ENCODE data around the gene NSD2. TPM values are rescaled to one million over a fixed set of nuclear protein-coding genes. Genes with fewer than 3 reads are reported as not detected.
"Not testable (repeated sequence)": the region's sequence is repeated elsewhere in the genome, so short reads cannot be mapped to it uniquely, and the experiment has no call there.

NSD2 gene
- total RNA-seq, 3 donors from 2014 or later, result 82.8 to 114 (median 83.3) TPM

DNA sequence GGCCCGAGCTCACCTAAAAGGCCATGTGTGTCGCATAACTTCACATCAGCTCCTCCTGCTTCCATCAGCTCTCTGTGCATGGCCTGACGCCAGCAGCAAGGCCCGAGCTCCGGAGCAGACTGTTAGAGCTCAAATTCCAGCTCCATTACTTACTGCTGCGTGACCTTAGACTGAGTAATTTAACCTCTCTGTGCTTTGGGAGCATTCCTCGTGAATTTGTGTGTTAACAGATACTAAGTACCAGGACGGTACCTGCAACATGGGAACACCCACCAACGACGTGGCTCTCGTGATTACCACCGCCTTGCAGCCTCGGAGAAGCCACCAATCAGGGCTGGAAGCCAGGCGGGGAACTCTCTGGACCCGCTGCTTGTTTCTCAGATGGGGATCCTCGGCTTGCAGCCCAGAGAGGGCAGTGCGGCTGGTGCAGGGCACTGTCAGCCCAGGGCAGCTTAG is 28.2 kb upstream of the NSD2 start:
- H3K9me3 ChIP-seq, result no peaks in the 10 kb centered on the region
- DNase-seq (no peak), ATAC-seq (no peak)
- no peak overlapping the region for H3K4me3 ChIP-seq
- H3K36me3 ChIP-seq (ENCODE audit: low read depth), result no peaks in the 10 kb centered on the region
- H3K4me1 ChIP-seq (ENCODE audit: low read depth), result peaks cover 9% of the 10 kb centered on the region
- intact Hi-C loops (cut with DNase I, micrococcal nuclease), result no loop called here
- TF ChIP-seq, protein P1, sequence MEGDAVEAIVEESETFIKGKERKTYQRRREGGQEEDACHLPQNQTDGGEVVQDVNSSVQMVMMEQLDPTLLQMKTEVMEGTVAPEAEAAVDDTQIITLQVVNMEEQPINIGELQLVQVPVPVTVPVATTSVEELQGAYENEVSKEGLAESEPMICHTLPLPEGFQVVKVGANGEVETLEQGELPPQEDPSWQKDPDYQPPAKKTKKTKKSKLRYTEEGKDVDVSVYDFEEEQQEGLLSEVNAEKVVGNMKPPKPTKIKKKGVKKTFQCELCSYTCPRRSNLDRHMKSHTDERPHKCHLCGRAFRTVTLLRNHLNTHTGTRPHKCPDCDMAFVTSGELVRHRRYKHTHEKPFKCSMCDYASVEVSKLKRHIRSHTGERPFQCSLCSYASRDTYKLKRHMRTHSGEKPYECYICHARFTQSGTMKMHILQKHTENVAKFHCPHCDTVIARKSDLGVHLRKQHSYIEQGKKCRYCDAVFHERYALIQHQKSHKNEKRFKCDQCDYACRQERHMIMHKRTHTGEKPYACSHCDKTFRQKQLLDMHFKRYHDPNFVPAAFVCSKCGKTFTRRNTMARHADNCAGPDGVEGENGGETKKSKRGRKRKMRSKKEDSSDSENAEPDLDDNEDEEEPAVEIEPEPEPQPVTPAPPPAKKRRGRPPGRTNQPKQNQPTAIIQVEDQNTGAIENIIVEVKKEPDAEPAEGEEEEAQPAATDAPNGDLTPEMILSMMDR (IDR thresholded peaks at IDR 0.05), result no peak

DNA sequence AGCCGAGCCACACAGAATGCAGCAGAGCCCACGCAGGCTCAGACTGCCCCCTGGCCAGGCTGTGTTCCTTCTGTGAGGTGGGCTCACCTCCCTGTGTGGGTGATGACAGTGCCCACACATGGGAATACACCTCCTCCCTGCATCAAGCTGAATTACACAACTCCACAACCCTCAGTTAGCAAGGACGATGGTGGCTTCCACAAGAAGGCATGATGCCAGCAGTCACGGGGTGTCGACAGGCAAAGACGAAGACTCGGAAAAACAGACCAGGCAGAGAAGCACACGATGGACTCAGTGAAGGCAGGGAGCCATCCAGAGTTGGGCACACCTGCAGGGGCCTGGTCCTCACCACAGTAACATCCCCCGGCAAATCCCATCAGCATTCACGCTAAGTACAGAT is 27.3 kb upstream of the NSD2 start:
- TF ChIP-seq, protein P1 (IDR thresholded peaks at IDR 0.05), result no peak
- no peaks in the 10 kb centered on the region for H3K36me3 ChIP-seq (ENCODE audit: low read depth)
- H3K9me3 ChIP-seq, result no peaks in the 10 kb centered on the region
- no peak overlapping the region for H3K4me3 ChIP-seq
- ATAC-seq (no peak), DNase-seq (no peak)
- intact Hi-C loops (cut with DNase I, micrococcal nuclease), result no loop called here
- H3K4me1 ChIP-seq (ENCODE audit: low read depth), result peaks cover 9% of the 10 kb centered on the region

GRCh38 chr4:1844618-1845017 is 26.6 kb upstream of the NSD2 start:
- H3K4me1 ChIP-seq (ENCODE audit: low read depth); H3K9me3 ChIP-seq; ATAC-seq; H3K4me3 ChIP-seq; DNase-seq; H3K36me3 ChIP-seq (ENCODE audit: low read depth); intact Hi-C loops (cut with DNase I, micrococcal nuclease): not testable (repeated sequence)

GRCh38 chr4:1846580-1846979 is 24.6 kb upstream of the NSD2 start:
- DNase-seq (no peak), ATAC-seq (no peak)
- intact Hi-C loops (cut with DNase I, micrococcal nuclease), result no loop called here
- TF ChIP-seq, protein P1 (IDR thresholded peaks at IDR 0.05), result no peak
- H3K4me3 ChIP-seq, result no peak overlapping the region
- no peaks in the 10 kb centered on the region for H3K36me3 ChIP-seq (ENCODE audit: low read depth)
- no peaks in the 10 kb centered on the region for H3K9me3 ChIP-seq
- H3K4me1 ChIP-seq (ENCODE audit: low read depth), result peaks cover 6% of the 10 kb centered on the region

GRCh38 chr4:1850276-1850675 is 20.9 kb upstream of the NSD2 start:
- H3K9me3 ChIP-seq, result no peaks in the 10 kb centered on the region
- no peaks in the 10 kb centered on the region for H3K36me3 ChIP-seq (ENCODE audit: low read depth)
- TF ChIP-seq, protein P1 (IDR thresholded peaks at IDR 0.05), result no peak
- DNase-seq (no peak), ATAC-seq (no peak)
- intact Hi-C loops (cut with DNase I, micrococcal nuclease), result no loop called here
- no peak overlapping the region for H3K4me3 ChIP-seq
- peaks cover 35% of the 10 kb centered on the region for H3K4me1 ChIP-seq (ENCODE audit: low read depth)

DNA sequence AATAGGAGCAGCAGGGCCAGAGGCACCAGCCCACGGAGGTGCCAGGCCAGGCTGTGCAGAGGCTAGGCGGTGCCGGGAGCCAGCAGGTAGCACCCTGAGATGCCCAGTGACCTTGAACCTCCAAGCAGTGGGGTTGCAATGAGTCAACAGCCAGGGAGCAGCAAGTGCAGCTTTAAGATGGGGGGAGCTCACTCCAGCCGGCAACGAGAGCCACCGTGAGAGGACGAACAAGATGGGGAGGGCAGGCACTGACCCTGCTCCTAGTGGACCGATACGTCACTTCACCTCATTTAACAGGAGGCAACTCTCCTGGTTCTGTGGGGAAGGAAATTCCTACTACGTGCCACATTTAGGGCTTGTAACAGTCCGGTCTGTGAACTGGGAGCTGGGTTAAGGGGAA is 20.0 kb upstream of the NSD2 start:
- TF ChIP-seq, protein P1 (IDR thresholded peaks at IDR 0.05), result no peak
- DNase-seq (no peak), ATAC-seq (no peak)
- Histone ChIP-seq H3K36me3 (ENCODE audit: low read depth) (no peaks in the 10 kb centered on the region), H3K4me1 (ENCODE audit: low read depth) (peaks cover 35% of the 10 kb centered on the region), H3K9me3 (no peaks in the 10 kb centered on the region), H3K4me3 (no peak overlapping the region)
- intact Hi-C loops (cut with DNase I, micrococcal nuclease), result no loop called here

All from mucosa of descending colon (tissue), 3 donors.